GM23338 (cell line): ENCODE data around the gene ESPNL.

Source experiments
- EZH2 ChIP-seq: fragments of 200-600 bp; sonication (generic); IDR thresholded peaks from one replicate; pipeline ENCODE4 v1.8.0; 2017; ENCODE audit warnings: antibody characterized with exemption, mild to moderate bottlenecking, low read depth; ENCODE audit not compliant: unreplicated experiment
- POLR2AphosphoS5 ChIP-seq: IDR thresholded peaks from 2 replicates; pipeline ENCODE4 v1.6.1; 2016; ENCODE audit warnings: antibody characterized with exemption, low read depth
- TF ChIP-seq, protein P1 (sequence below), 2 experiments: fragments of 200-600 bp in 1 of 2; sonication (generic) in 1 of 2; conservative IDR thresholded peaks; 2 replicates each; pipeline versions ENCODE4 v1.5.1 to v1.6.1; 2016 to 2017; ENCODE audit warnings: antibody characterized with exemption in 2 of 2, low read depth in 2 of 2, mild to moderate bottlenecking in 2 of 2, moderate library complexity in 1 of 2
- TF ChIP-seq, protein P2 (sequence below): IDR thresholded peaks from one replicate; pipeline ENCODE4 v1.6.1; 2018; ENCODE audit warnings: antibody characterized with exemption; ENCODE audit not compliant: unreplicated experiment

DNA sequence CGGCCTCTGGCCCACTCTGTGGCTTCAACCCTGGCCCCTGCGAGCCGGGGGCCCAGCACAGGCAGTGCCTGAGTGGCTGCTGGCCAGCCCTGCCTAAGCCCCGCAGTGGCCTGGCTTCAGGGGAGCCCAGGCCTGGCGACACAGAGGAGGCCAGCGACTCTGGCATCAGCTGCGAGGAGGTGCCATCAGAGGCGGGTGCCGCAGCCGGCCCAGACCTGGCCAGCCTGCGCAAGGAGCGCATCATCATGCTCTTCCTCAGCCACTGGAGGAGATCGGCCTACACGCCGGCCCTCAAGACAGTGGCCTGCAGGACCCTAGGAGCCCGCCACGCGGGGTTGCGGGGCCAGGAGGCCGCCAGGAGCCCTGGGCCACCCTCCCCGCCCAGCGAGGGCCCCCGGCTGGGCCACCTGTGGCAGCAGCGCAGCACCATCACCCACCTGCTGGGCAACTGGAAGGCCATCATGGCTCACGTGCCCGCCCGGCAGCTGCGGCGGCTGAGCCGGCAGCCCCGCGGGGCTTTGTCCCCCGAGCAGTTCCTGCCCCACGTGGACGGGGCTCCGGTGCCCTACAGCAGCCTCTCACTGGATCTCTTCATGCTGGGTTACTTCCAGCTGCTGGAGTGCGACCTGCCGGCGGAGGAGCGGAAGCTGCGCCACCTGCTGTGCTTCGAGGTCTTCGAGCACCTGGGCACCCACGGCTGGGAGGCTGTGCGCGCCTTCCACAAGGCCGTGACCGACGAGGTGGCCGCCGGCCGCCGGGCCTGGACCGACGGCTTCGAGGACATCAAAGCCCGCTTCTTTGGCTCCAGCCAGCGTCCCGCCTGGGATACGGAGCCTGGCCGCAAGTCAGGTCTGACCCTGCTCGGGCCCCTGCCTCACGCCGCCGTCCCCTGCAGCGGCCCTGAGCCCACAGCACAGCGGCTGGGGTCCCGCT is 30.8 kb downstream of the ESPNL start:
- TF ChIP-seq, protein P1, sequence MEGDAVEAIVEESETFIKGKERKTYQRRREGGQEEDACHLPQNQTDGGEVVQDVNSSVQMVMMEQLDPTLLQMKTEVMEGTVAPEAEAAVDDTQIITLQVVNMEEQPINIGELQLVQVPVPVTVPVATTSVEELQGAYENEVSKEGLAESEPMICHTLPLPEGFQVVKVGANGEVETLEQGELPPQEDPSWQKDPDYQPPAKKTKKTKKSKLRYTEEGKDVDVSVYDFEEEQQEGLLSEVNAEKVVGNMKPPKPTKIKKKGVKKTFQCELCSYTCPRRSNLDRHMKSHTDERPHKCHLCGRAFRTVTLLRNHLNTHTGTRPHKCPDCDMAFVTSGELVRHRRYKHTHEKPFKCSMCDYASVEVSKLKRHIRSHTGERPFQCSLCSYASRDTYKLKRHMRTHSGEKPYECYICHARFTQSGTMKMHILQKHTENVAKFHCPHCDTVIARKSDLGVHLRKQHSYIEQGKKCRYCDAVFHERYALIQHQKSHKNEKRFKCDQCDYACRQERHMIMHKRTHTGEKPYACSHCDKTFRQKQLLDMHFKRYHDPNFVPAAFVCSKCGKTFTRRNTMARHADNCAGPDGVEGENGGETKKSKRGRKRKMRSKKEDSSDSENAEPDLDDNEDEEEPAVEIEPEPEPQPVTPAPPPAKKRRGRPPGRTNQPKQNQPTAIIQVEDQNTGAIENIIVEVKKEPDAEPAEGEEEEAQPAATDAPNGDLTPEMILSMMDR (conservative IDR thresholded peaks at IDR 0.05; ENCODE audit: low read depth in 2 of 2) = no peak
- no peak for TF ChIP-seq POLR2AphosphoS5
- TF ChIP-seq EZH2 = no peak
- TF ChIP-seq, protein P2, sequence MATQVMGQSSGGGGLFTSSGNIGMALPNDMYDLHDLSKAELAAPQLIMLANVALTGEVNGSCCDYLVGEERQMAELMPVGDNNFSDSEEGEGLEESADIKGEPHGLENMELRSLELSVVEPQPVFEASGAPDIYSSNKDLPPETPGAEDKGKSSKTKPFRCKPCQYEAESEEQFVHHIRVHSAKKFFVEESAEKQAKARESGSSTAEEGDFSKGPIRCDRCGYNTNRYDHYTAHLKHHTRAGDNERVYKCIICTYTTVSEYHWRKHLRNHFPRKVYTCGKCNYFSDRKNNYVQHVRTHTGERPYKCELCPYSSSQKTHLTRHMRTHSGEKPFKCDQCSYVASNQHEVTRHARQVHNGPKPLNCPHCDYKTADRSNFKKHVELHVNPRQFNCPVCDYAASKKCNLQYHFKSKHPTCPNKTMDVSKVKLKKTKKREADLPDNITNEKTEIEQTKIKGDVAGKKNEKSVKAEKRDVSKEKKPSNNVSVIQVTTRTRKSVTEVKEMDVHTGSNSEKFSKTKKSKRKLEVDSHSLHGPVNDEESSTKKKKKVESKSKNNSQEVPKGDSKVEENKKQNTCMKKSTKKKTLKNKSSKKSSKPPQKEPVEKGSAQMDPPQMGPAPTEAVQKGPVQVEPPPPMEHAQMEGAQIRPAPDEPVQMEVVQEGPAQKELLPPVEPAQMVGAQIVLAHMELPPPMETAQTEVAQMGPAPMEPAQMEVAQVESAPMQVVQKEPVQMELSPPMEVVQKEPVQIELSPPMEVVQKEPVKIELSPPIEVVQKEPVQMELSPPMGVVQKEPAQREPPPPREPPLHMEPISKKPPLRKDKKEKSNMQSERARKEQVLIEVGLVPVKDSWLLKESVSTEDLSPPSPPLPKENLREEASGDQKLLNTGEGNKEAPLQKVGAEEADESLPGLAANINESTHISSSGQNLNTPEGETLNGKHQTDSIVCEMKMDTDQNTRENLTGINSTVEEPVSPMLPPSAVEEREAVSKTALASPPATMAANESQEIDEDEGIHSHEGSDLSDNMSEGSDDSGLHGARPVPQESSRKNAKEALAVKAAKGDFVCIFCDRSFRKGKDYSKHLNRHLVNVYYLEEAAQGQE = no peak
